ENCODE data around the gene ANKDD1B.

DNA sequence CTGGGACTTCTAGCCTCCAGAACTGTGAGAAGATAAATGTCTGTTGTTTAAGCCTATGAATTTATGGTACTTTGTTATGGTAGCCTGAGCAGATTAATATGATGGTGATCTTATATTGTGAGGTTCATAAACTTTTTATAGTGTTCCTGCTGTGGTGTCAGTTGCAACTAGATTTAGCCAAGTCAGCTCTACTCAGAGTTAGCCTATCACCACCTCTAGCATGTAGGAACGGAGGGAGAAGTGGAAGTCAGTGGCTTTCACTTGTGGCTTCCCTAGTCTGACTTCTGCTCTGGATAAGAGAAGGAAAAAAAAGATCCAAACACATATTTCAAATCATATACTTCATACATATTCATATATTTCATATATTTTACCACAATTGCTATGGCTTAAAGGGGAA lies 99.4 kb downstream of the ANKDD1B start:
- TF ChIP-seq, protein P1, sequence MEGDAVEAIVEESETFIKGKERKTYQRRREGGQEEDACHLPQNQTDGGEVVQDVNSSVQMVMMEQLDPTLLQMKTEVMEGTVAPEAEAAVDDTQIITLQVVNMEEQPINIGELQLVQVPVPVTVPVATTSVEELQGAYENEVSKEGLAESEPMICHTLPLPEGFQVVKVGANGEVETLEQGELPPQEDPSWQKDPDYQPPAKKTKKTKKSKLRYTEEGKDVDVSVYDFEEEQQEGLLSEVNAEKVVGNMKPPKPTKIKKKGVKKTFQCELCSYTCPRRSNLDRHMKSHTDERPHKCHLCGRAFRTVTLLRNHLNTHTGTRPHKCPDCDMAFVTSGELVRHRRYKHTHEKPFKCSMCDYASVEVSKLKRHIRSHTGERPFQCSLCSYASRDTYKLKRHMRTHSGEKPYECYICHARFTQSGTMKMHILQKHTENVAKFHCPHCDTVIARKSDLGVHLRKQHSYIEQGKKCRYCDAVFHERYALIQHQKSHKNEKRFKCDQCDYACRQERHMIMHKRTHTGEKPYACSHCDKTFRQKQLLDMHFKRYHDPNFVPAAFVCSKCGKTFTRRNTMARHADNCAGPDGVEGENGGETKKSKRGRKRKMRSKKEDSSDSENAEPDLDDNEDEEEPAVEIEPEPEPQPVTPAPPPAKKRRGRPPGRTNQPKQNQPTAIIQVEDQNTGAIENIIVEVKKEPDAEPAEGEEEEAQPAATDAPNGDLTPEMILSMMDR (IDR thresholded peaks at IDR 0.05), result no peak
- TF ChIP-seq SIN3A (IDR thresholded peaks at IDR 0.05; ENCODE audit: borderline replicate concordance, insufficient read depth, low read depth, low read length) (no peak), POLR2AphosphoS5 (IDR thresholded peaks at IDR 0.05; ENCODE audit: low read depth, low read length) (no peak)
- TF ChIP-seq, protein P2, sequence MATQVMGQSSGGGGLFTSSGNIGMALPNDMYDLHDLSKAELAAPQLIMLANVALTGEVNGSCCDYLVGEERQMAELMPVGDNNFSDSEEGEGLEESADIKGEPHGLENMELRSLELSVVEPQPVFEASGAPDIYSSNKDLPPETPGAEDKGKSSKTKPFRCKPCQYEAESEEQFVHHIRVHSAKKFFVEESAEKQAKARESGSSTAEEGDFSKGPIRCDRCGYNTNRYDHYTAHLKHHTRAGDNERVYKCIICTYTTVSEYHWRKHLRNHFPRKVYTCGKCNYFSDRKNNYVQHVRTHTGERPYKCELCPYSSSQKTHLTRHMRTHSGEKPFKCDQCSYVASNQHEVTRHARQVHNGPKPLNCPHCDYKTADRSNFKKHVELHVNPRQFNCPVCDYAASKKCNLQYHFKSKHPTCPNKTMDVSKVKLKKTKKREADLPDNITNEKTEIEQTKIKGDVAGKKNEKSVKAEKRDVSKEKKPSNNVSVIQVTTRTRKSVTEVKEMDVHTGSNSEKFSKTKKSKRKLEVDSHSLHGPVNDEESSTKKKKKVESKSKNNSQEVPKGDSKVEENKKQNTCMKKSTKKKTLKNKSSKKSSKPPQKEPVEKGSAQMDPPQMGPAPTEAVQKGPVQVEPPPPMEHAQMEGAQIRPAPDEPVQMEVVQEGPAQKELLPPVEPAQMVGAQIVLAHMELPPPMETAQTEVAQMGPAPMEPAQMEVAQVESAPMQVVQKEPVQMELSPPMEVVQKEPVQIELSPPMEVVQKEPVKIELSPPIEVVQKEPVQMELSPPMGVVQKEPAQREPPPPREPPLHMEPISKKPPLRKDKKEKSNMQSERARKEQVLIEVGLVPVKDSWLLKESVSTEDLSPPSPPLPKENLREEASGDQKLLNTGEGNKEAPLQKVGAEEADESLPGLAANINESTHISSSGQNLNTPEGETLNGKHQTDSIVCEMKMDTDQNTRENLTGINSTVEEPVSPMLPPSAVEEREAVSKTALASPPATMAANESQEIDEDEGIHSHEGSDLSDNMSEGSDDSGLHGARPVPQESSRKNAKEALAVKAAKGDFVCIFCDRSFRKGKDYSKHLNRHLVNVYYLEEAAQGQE (IDR thresholded peaks at IDR 0.05; ENCODE audit: insufficient read depth in 1 of 2, low read depth in 2 of 2, low read length in 1 of 2), result no peak

Measured in Panc1 (cell line).